ENCODE measurements around the gene LSM5.

LSM5 gene

GRCh38 chr7:32462451-32462850 lies 27.7 kb downstream of the LSM5 start:
- Mint-ChIP-seq H3K27ac (no peak overlapping the region), H3K36me3 (no peaks in the 10 kb centered on the region), H3K27me3 (no peaks in the 10 kb centered on the region), H3K4me1 (no peaks in the 10 kb centered on the region), H3K9me3 (no peaks in the 10 kb centered on the region), H3K4me3 (no peak overlapping the region)
- no peak for DNase-seq
- CTCF ChIA-PET = no interaction called here

GRCh38 chr7:32461484-32461883 lies 28.7 kb downstream of the LSM5 start:
- Mint-ChIP-seq H3K36me3 (no peaks in the 10 kb centered on the region), H3K4me3 (no peak overlapping the region), H3K9me3 (no peaks in the 10 kb centered on the region), H3K4me1 (no peaks in the 10 kb centered on the region), H3K27ac (no peak overlapping the region), H3K27me3 (no peaks in the 10 kb centered on the region)
- DNase-seq = no peak
- CTCF ChIA-PET = no interaction called here

GRCh38 chr7:32459788-32460187 lies 30.4 kb downstream of the LSM5 start:
- Mint-ChIP-seq H3K27ac (no peak overlapping the region), H3K27me3 (no peaks in the 10 kb centered on the region), H3K36me3 (no peaks in the 10 kb centered on the region), H3K4me1 (no peaks in the 10 kb centered on the region), H3K4me3 (no peak overlapping the region), H3K9me3 (no peaks in the 10 kb centered on the region)
- no peak for DNase-seq
- CTCF ChIA-PET = no interaction called here

- H3K9me3 Mint-ChIP-seq = no peaks in the 10 kb centered on the region
- H3K27me3 Mint-ChIP-seq = no peaks in the 10 kb centered on the region
Observed at GRCh38 chr7:32458025-32458424, 32.2 kb downstream of the LSM5 start.

GRCh38 chr7:32453341-32454011 lies 36.7 kb downstream of the LSM5 start:
- Mint-ChIP-seq H3K27me3 (no peaks in the 10 kb centered on the region), H3K4me1 (no peaks in the 10 kb centered on the region), H3K27ac (no peak overlapping the region), H3K36me3 (no peaks in the 10 kb centered on the region), H3K9me3 (no peaks in the 10 kb centered on the region), H3K4me3 (no peak overlapping the region)
- DNase-seq = no peak
- CTCF ChIA-PET = no interaction called here

More at GRCh38 chr7:32458025-32458424, 32.2 kb downstream of the LSM5 start:
- DNase-seq = no peak
- no peak overlapping the region for H3K27ac Mint-ChIP-seq
- H3K4me3 Mint-ChIP-seq = no peak overlapping the region
- no peaks in the 10 kb centered on the region for H3K4me1 Mint-ChIP-seq
- CTCF ChIA-PET = no interaction called here
- no peaks in the 10 kb centered on the region for H3K36me3 Mint-ChIP-seq

GRCh38 chr7:32447218-32447617 lies 43.0 kb downstream of the LSM5 start:
- no peaks in the 10 kb centered on the region for H3K9me3 Mint-ChIP-seq
- CTCF ChIA-PET = no interaction called here
- no peak overlapping the region for H3K4me3 Mint-ChIP-seq
- DNase-seq = no peak
- no peaks in the 10 kb centered on the region for H3K27me3 Mint-ChIP-seq
- no peak overlapping the region for H3K27ac Mint-ChIP-seq
- H3K36me3 Mint-ChIP-seq = no peaks in the 10 kb centered on the region
- H3K4me1 Mint-ChIP-seq = no peaks in the 10 kb centered on the region

GRCh38 chr7:32436146-32436928 lies 53.8 kb downstream of the LSM5 start:
- Mint-ChIP-seq H3K36me3 (no peaks in the 10 kb centered on the region), H3K4me1 (no peaks in the 10 kb centered on the region), H3K9me3 (no peaks in the 10 kb centered on the region), H3K4me3 (no peak overlapping the region), H3K27me3 (no peaks in the 10 kb centered on the region), H3K27ac (no peak overlapping the region)
- no peak for DNase-seq
- CTCF ChIA-PET = no interaction called here

Data from activated naive CD4-positive, alpha-beta T cell treated with anti-CD3 and anti-CD28 coated beads, Interleukin-2, amount 10 ng/mL, durations not matched to agents 7 days and 5 days (primary cell).